HEK293 (cell line): ENCODE data around the gene TNFRSF25.

Experiments
- BCL6B ChIP-seq: fragments of 450-650 bp; formaldehyde crosslinking; IDR thresholded peaks from 2 replicates; pipeline ENCODE4 v1.5.1; 2017; ENCODE audit warnings: missing biosample characterization, missing genetic modification characterization
- FEZF1 ChIP-seq: fragments of 450-650 bp; formaldehyde crosslinking; IDR thresholded peaks from 2 replicates; pipeline ENCODE4 v1.5.1; 2016; ENCODE audit warnings: missing biosample characterization, missing genetic modification characterization
- MEIS1 ChIP-seq: sonication (generic); formaldehyde crosslinking; IDR thresholded peaks from 2 replicates; pipeline ENCODE4 v1.8.1; 2022; ENCODE audit warnings: missing genetic modification reagents, mild to moderate bottlenecking, borderline replicate concordance
- MZF1 ChIP-seq: fragments of 450-650 bp; formaldehyde crosslinking; IDR thresholded peaks from 2 replicates; pipeline ENCODE4 v1.5.1; 2017; ENCODE audit warnings: missing biosample characterization, missing genetic modification characterization, borderline replicate concordance
- PRDM1 ChIP-seq: fragments of 450-650 bp; formaldehyde crosslinking; IDR thresholded peaks from 2 replicates; pipeline ENCODE4; 2016; ENCODE audit warnings: missing biosample characterization, missing genetic modification characterization
- SCRT1 ChIP-seq: fragments of 450-650 bp; formaldehyde crosslinking; IDR thresholded peaks from 2 replicates; pipeline ENCODE4 v1.5.1; 2016; ENCODE audit warnings: missing biosample characterization, missing genetic modification characterization, borderline replicate concordance
- YY1 ChIP-seq: fragments of 450-650 bp; formaldehyde crosslinking; IDR thresholded peaks from 2 replicates; pipeline ENCODE4 v1.5.1; 2018; ENCODE audit warnings: missing biosample characterization, missing genetic modification characterization
- ZBTB10 ChIP-seq: fragments of 450-650 bp; formaldehyde crosslinking; IDR thresholded peaks from 2 replicates; pipeline ENCODE4 v1.5.1; 2016; ENCODE audit warnings: missing biosample characterization, missing genetic modification characterization
- ZBTB17 ChIP-seq: fragments of 450-650 bp; formaldehyde crosslinking; IDR thresholded peaks from 2 replicates; pipeline ENCODE4 v1.5.1; 2016; ENCODE audit warnings: missing biosample characterization, missing genetic modification characterization
- ZBTB44 ChIP-seq: fragments of 450-650 bp; IDR thresholded peaks from 2 replicates; pipeline ENCODE4 v1.5.1; 2018; ENCODE audit warnings: missing biosample characterization, mild to moderate bottlenecking, missing genetic modification characterization
- ZFP3 ChIP-seq: fragments of 450-650 bp; formaldehyde crosslinking; IDR thresholded peaks from 2 replicates; pipeline ENCODE4 v1.5.1; 2016; ENCODE audit warnings: low read depth, missing biosample characterization, missing genetic modification characterization
- ZIC2 ChIP-seq: fragments of 450-650 bp; formaldehyde crosslinking; IDR thresholded peaks from 2 replicates; pipeline ENCODE4 v1.5.1; 2016; ENCODE audit warnings: missing biosample characterization, missing genetic modification characterization
- ZNF138 ChIP-seq: fragments of 450-650 bp; formaldehyde crosslinking; IDR thresholded peaks from 2 replicates; pipeline ENCODE4 v1.5.1; 2016; ENCODE audit warnings: missing biosample characterization, missing genetic modification characterization, borderline replicate concordance
- ZNF148 ChIP-seq: fragments of 450-650 bp; formaldehyde crosslinking; IDR thresholded peaks from 2 replicates; pipeline ENCODE4 v1.5.0; 2017; ENCODE audit warnings: missing biosample characterization, missing genetic modification characterization, borderline replicate concordance
- ZNF19 ChIP-seq: fragments of 450-650 bp; formaldehyde crosslinking; IDR thresholded peaks from 2 replicates; pipeline ENCODE4; 2016; ENCODE audit warnings: missing biosample characterization, missing genetic modification characterization, low read depth
- ZNF24 ChIP-seq: fragments of 450-650 bp; formaldehyde crosslinking; IDR thresholded peaks from 2 replicates; pipeline ENCODE4 v1.5.1; 2016; ENCODE audit warnings: missing biosample characterization, missing genetic modification characterization
- ZNF266 ChIP-seq: fragments of 450-650 bp; formaldehyde crosslinking; IDR thresholded peaks from 2 replicates; pipeline ENCODE4 v1.5.1; 2016; ENCODE audit warnings: missing biosample characterization, missing genetic modification characterization, low read depth
- ZNF324 ChIP-seq: fragments of 450-650 bp; formaldehyde crosslinking; IDR thresholded peaks from 2 replicates; pipeline ENCODE4 v1.5.1; 2016; ENCODE audit warnings: missing biosample characterization, missing genetic modification characterization
- ZNF350 ChIP-seq: fragments of 450-650 bp; formaldehyde crosslinking; IDR thresholded peaks from 2 replicates; pipeline ENCODE4 v1.5.0; 2017; ENCODE audit warnings: missing biosample characterization, mild to moderate bottlenecking, missing genetic modification characterization
- ZNF416 ChIP-seq: fragments of 450-650 bp; formaldehyde crosslinking; IDR thresholded peaks from 2 replicates; pipeline ENCODE4 v1.5.1; 2016; ENCODE audit warnings: missing biosample characterization, missing genetic modification characterization
- ZNF518A ChIP-seq: fragments of 450-650 bp; formaldehyde crosslinking; conservative IDR thresholded peaks from 2 replicates; pipeline ENCODE4 v1.5.1; 2016; ENCODE audit warnings: low read depth, missing biosample characterization, missing genetic modification characterization
- ZNF600 ChIP-seq: fragments of 450-650 bp; formaldehyde crosslinking; IDR thresholded peaks from 2 replicates; pipeline ENCODE4 v1.5.1; 2016; ENCODE audit warnings: missing biosample characterization, missing genetic modification characterization
- ZNF629 ChIP-seq: fragments of 450-650 bp; formaldehyde crosslinking; IDR thresholded peaks from 2 replicates; pipeline ENCODE4 v1.5.1; 2017; ENCODE audit warnings: missing biosample characterization, missing genetic modification characterization
- ZNF692 ChIP-seq: fragments of 450-650 bp; formaldehyde crosslinking; IDR thresholded peaks from 2 replicates; pipeline ENCODE4 v1.5.1; 2016; ENCODE audit warnings: missing biosample characterization, missing genetic modification characterization

Gene TNFRSF25

GRCh38 chr1:6490181-6491080 is 24.5 kb upstream of the TNFRSF25 start (continued):
- TF ChIP-seq MZF1 (tag by site-specific recombination): no peak
- 0 out of 2 replicates have a peak, but pooled peaks have one; percentile 13 for TF ChIP-seq ZBTB17 (tag by site-specific recombination)
- TF ChIP-seq ZNF138 (tag by site-specific recombination): no peak
- TF ChIP-seq ZNF324 (tag by site-specific recombination): peak; percentile 48; the same call in 1 of the 2 replicates
- peak; percentile 94 for TF ChIP-seq ZBTB10 (tag by site-specific recombination)
- no peak for TF ChIP-seq PRDM1 (tag by site-specific recombination)
- 0 out of 2 replicates have a peak, but pooled peaks have one; percentile 21 for TF ChIP-seq YY1 (tag by site-specific recombination)
- no peak for TF ChIP-seq ZNF600
- no peak for TF ChIP-seq MEIS1
- TF ChIP-seq ZNF416 (tag by site-specific recombination): no peak
- TF ChIP-seq FEZF1: no peak
- TF ChIP-seq ZNF148 (tag by site-specific recombination): no peak
- TF ChIP-seq SCRT1: no peak
- TF ChIP-seq BCL6B (tag by site-specific recombination): no peak
- no peak; the same call in 1 of the 2 replicates for TF ChIP-seq ZNF518A (tag by site-specific recombination)
- no peak for TF ChIP-seq ZNF350 (tag by site-specific recombination)
- no peak for TF ChIP-seq ZNF266 (tag by site-specific recombination)
- TF ChIP-seq ZNF24 (tag by site-specific recombination): no peak
- peak; percentile 58; the same call in 1 of the 2 replicates for TF ChIP-seq ZBTB44 (tag by site-specific recombination)
- TF ChIP-seq ZNF629 (tag by site-specific recombination): peak; percentile 38; the same call in 1 of the 2 replicates
- no peak for TF ChIP-seq ZNF19 (tag by site-specific recombination)
- TF ChIP-seq ZNF692 (tag by site-specific recombination): no peak; the same call in 1 of the 2 replicates
- TF ChIP-seq ZFP3 (tag by site-specific recombination): no peak
- TF ChIP-seq ZIC2 (tag by site-specific recombination): peak; percentile 60
